ENCODE results near the gene SEC16A.

GRCh38 chr9:136405481-136405880 is 77.4 kb downstream of the SEC16A start:
- no peak for TF ChIP-seq CTCF (IDR thresholded peaks at IDR 0.05)
- TF ChIP-seq POLR2AphosphoS5 (IDR thresholded peaks at IDR 0.05): no peak
- no peak for TF ChIP-seq POLR2A (IDR thresholded peaks at IDR 0.05)
- no peak for TF ChIP-seq EP300 (IDR thresholded peaks at IDR 0.05)

Data from suprapubic skin (tissue), 4 donors.